Jurkat, Clone E6-1 (cell line): ENCODE data around the gene HYI. TPM values are rescaled to one million over a fixed set of nuclear protein-coding genes. Genes with fewer than 3 reads are reported as not detected.
"Not testable (repeated sequence)": the region's sequence is repeated elsewhere in the genome, so short reads cannot be mapped to it uniquely, and the experiment has no call there.

Source experiments
- DNase-seq: peaks from one replicate; pipeline ENCODE4 v3.0.0-alpha.2; 2011; ENCODE audit warnings: low read depth, low spot score
- H3K4me3 ChIP-seq: 2 replicates; pipeline ENCODE4 v1.5.1; 2011; ENCODE audit warnings: mild to moderate bottlenecking, low read length, control low read depth, moderate library complexity
- polyA plus RNA-seq: library from polyadenylated mRNA; unstranded; fragments of >200 nt; gene quantifications from one replicate; pipeline ENCODE4 v1.2.1, GENCODE V29; 2012; ENCODE audit warnings: missing spikeins; ENCODE audit not compliant: insufficient read length, insufficient read depth

The HYI gene, protein sequence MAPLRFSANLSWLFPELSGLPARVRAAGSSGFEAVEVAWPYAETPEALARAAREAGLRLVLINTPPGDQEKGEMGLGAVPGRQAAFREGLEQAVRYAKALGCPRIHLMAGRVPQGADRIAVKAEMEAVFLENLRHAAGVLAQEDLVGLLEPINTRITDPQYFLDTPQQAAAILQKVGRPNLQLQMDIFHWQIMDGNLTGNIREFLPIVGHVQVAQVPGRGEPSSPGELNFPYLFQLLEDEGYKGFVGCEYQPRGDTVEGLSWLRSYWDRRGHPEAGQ
- 1.8 TPM for polyA plus RNA-seq

DNA sequence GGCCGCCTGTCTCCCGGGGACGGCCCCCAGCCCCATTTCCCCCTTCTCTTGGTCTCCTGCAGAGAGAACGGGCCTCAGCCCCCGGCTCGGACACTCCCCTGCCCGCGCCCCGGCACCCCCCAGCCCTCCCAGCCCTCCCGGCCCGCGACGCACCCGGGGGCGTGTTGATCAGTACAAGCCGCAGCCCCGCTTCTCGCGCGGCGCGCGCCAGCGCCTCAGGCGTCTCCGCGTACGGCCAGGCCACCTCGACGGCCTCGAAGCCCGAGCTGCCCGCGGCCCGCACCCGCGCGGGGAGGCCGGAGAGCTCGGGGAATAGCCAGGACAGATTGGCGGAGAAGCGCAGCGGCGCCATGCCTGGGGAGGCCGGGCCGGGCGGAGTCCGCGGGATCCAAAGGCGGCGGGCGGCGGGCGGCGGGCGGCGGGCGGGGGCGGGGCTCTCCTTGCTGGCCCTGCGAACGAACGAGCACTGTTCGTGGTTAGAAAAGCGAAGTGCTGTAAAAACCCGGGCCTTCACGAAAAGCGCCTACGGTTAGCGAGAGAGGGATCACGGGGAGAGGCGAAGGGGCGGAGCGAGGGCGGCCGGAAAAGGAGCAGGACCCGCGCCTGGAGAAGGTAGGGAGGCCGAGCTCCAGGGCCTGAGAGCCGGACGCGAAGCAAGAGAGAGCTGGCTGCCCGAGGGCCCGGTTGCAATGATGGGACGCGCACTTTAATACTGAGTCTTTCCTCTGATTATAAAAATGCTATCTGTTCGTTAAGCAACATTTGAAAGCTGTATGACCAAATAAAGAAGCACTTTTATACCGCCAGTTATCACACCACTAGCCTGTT is at the start of gene HYI:
Gene HYI, minus strand, starts transcription at position 490 of the 828 bp plus-strand sequence. Its CDS starts 138 bp downstream, at position 352.
- DNase-seq: no peak
- no peak within 1 kb of the TSS for H3K4me3 ChIP-seq

DNA sequence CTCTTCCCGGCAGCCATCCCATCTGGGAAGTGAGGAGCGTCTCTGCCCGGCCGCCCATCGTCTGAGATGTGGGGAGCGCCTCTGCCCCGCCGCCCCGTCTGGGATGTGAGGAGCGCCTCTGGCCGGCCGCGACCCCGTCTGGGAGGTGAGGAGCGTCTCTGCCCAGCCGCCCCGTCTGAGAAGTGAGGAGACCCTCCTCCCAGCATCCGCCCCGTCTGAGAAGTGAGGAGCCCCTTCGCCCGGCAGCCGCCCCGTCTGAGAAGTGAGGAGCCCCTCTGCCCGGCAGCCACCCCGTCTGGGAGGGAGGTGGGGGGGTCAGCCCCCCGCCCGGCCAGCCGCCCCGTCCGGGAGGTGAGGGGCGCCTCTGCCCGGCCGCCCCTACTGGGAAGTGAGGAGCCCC is 48.1 kb upstream of the HYI start:
- DNase-seq, H3K4me3 ChIP-seq: not testable (repeated sequence)

GRCh38 chr1:43499898-43500297 is 46.2 kb upstream of the HYI start:
- DNase-seq: no peak
- no peak overlapping the region for H3K4me3 ChIP-seq

GRCh38 chr1:43495204-43495603 is 41.5 kb upstream of the HYI start:
- no peak overlapping the region for H3K4me3 ChIP-seq
- DNase-seq: no peak

DNA sequence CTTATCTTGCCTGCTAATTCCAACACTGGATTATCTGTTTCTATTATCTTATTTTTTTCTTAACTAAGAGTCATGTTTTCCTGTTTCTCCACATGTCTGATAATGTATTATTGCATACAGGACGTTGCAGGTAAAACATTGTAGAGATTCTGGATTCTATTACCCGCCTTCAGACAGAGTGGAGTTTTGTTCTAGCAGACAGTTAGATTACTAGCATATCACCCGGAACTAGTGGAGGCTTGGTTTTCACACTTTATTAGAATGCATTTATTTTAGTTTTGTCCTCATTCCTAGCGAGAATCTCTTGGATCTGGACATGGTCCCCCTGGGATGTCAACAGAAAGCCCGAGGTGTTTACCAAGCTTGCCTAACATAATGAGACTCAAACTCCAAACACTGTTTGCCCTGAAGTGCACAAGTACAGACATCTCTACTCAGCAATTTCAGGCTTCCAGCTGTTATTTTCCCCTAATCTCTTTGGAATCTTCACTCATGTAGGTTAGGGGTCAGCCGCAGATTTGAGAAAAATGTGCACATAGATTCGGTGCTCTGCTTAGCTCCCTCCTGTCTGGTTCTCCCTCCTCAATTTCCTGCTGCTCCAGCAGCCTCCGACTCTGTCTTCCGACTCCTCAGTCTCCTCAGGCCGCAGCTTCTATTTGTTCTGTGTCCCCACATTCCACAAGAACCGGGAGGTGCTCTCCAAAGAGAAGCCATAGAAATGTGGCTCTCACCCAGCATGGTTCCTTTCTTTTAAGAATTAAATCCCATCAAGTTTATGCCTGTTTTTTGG is 40.1 kb upstream of the HYI start:
- no peak for DNase-seq
- H3K4me3 ChIP-seq: no peak overlapping the region

DNA sequence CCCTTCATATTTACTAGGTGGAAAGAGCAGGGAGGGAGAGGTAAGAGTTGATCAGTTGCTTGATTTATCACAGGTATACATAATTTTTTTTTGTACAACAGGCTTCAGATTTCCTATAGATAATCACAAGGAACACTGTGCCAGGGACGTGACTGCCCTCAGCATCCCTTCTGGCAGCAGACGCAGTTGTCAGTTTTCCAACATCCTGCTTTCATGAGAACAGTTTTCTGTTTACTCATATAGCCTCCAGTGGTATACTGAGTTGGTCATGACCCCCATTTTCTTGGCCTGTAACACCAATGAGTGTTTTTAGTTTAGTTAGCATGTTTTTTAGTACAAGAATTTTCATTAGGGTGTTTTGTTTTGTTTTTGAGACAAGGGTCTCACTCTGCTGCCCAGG is 39.1 kb upstream of the HYI start:
- no peak for DNase-seq
- no peak overlapping the region for H3K4me3 ChIP-seq

- no peak overlapping the region for H3K4me3 ChIP-seq
- no peak for DNase-seq
Observed at GRCh38 chr1:43491061-43491460, 37.3 kb upstream of the HYI start.

- DNase-seq: no peak
- no peak overlapping the region for H3K4me3 ChIP-seq
Observed at GRCh38 chr1:43488165-43488564, 34.4 kb upstream of the HYI start.

DNA sequence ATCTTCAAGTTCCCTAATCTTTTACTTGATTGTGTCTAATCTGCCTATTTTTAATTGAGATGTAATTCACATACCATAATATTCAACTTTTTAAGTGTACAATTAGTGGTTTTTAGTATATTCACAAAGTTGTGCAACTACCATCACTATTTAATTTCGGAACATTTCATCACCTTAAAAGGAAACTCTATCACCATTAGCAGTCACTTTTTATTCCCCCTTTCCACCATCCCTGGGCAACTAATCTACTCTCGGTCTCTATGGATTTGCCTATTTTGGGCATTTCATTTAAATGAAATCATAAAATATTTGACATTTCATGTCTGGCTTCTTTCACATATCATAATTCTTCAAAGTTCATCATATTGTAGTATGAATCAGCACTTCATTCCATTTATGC is 30.6 kb upstream of the HYI start:
- DNase-seq: no peak
- H3K4me3 ChIP-seq: no peak overlapping the region

- H3K4me3 ChIP-seq: no peak overlapping the region
- DNase-seq: no peak
Observed at GRCh38 chr1:43482215-43482614, 28.5 kb upstream of the HYI start.

GRCh38 chr1:43481491-43481890 is 27.8 kb upstream of the HYI start:
- DNase-seq: no peak
- H3K4me3 ChIP-seq: no peak overlapping the region

DNA sequence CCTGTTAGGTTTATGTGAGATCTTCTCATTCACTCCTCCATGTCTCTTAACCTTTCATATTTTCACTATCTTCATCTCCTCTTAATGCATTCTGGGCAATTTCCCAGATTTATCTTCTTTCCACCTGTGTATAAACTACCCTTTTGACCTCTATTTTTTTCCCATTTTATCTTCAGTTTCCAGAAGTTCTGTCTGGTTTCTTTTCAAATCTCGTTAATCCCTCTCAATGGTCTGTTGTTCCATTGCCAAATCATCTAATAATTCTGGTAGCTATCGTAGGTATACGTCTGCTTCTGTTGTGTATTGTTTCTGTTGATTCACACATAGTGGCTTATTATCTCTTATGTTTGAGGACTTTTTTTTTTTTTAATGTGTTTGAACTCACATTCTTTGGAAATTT is 25.7 kb upstream of the HYI start:
- no peak for DNase-seq
- no peak overlapping the region for H3K4me3 ChIP-seq

DNA sequence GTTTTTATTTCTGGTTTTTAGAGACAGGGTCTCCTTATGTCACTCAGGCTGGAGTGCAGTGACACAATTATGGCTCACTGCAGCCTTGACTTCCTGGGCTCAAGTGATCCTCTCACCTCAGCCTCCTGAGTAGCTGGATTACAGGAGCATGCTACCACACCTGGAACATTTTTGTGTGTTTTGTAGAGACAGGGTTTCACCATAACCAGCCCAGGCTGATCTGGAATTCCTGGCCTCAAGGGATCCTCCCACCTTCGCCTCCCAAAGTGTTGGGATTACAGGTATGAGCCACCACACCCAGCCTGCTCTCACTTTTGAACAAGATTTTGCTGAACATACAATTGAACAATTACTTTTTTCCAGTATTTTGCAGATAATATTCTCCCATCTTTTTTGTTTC is 24.0 kb upstream of the HYI start:
- no peak for DNase-seq
- no peak overlapping the region for H3K4me3 ChIP-seq

GRCh38 chr1:43475611-43476401 is 22.1 kb upstream of the HYI start:
- DNase-seq, H3K4me3 ChIP-seq: not testable (repeated sequence)

DNA sequence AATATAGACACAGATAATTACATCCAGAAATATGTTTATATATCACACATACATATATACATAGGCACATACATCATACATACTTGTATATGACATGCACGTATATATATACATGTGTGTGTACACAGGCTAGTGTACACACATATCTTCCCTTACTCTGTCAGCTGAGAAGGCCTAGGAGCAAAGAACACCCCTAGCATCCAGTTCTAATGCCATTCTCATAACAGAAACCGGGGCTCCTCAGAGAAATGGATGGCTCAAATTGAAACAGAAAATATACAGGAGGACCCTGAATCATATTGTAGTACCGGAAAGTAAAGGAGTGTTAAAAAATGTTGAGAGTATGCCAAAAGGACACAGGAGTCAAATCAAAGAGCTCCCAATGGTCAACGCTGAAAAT is 19.7 kb upstream of the HYI start:
- DNase-seq: no peak
- no peak overlapping the region for H3K4me3 ChIP-seq

- DNase-seq, H3K4me3 ChIP-seq: not testable (repeated sequence)
Observed at GRCh38 chr1:43472463-43473151, 18.9 kb upstream of the HYI start.

GRCh38 chr1:43472087-43472462 is 18.3 kb upstream of the HYI start:
- no peak overlapping the region for H3K4me3 ChIP-seq
- no peak for DNase-seq

DNA sequence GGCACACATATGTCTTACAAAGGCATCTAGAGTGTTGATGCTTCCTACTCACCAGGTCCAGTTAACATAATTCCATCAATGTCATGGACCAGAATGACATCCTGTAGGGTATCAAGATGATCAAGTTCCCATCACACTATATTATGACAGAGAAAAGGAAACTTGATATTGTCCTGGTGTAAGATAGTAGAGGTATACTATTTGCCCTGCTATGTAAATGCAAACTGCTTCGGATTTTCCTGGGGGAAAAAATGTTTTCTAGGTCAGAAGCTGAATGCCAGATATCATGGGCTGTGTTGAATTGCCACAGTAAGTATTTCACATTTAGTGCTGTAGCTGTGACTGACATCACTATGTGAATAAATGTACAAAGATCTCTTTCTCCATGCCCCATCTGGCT is 16.2 kb upstream of the HYI start:
- H3K4me3 ChIP-seq: no peak overlapping the region
- no peak for DNase-seq

GRCh38 chr1:43468414-43468813 is 14.7 kb upstream of the HYI start:
- no peak for DNase-seq
- H3K4me3 ChIP-seq: no peak overlapping the region
